A172 (cell line): ENCODE measurements around the gene ZBTB7B. TPM values are rescaled to one million over a fixed set of nuclear protein-coding genes. Genes with fewer than 3 reads are reported as not detected.

Source experiments
- DNase-seq: peaks from one replicate; pipeline ENCODE4 v3.0.0-alpha.2; 2015; ENCODE audit warnings: low spot score
- total RNA-seq: library from RNA; depleted of rRNA; stranded (reverse); fragments of >200 nt; shearing (Covaris generic); gene quantifications from 2 replicates; pipeline ENCODE4 v1.2.3, GENCODE V29; 2014

Gene ZBTB7B
- total RNA-seq, 1 experiment from 2014 or later = 29.5 TPM

GRCh38 chr1:154988058-154988954 lies 14.3 kb upstream of the ZBTB7B start:
- DNase-seq = no peak

- DNase-seq = no peak
Measured at GRCh38 chr1:154989195-154989860, 13.3 kb upstream of the ZBTB7B start.

GRCh38 chr1:154990276-154990675 lies 12.3 kb upstream of the ZBTB7B start:
- DNase-seq = no peak

GRCh38 chr1:154992721-154993571 lies 9.7 kb upstream of the ZBTB7B start:
- DNase-seq = peak; percentile 78

GRCh38 chr1:154993572-154994268 lies 8.9 kb upstream of the ZBTB7B start, which contains the start of gene LENEP:
Gene LENEP (plus strand): TSS chr1:154993586. CDS start chr1:154993608, 22 bp downstream.
- no peak for DNase-seq

GRCh38 chr1:154994269-154994587 lies 8.4 kb upstream of the ZBTB7B start:
- DNase-seq = no peak

GRCh38 chr1:154994591-154994990 lies 8.0 kb upstream of the ZBTB7B start:
- no peak for DNase-seq

- peak; percentile 71 for DNase-seq
Measured at GRCh38 chr1:154995301-154995983, 7.2 kb upstream of the ZBTB7B start.

GRCh38 chr1:154996966-154997701 lies 5.5 kb upstream of the ZBTB7B start:
- DNase-seq = no peak

- no peak for DNase-seq
Measured at GRCh38 chr1:154998201-154998780, 4.3 kb upstream of the ZBTB7B start.

- no peak for DNase-seq
Measured at GRCh38 chr1:154998818-154999570, 3.6 kb upstream of the ZBTB7B start.

GRCh38 chr1:154999571-155000410 lies 2.8 kb upstream of the ZBTB7B start:
- no peak for DNase-seq

- no peak for DNase-seq
Measured at GRCh38 chr1:155000411-155000725, 2.2 kb upstream of the ZBTB7B start.

GRCh38 chr1:155000726-155001424 lies 1.7 kb upstream of the ZBTB7B start:
- peak; percentile 84 for DNase-seq

- DNase-seq = no peak
Measured at GRCh38 chr1:155001425-155001674, 1.3 kb upstream of the ZBTB7B start.

GRCh38 chr1:155001675-155002463 lies 733 bp upstream of the ZBTB7B start:
- DNase-seq = peak; percentile 98

GRCh38 chr1:155003227-155003765 lies 694 bp downstream of the ZBTB7B start:
- DNase-seq = no peak
